HTERT RPE-1 (cell line): ENCODE data around the gene SLC22A17.
"Not testable (repeated sequence)": the region's sequence is repeated elsewhere in the genome, so short reads cannot be mapped to it uniquely, and the experiment has no call there.

ENCODE experiments used
- in situ Hi-C: fragments of 300-500 bp; cut with MboI; formaldehyde crosslinking; loops from 4 replicates; pipeline ENCODE4 v1.14.3; 2020; ENCODE audit warnings: low sequenced_read_pairs

Gene SLC22A17

GRCh38 chr14:23346693-23347405 lies 5.8 kb downstream of the SLC22A17 start:
- in situ Hi-C loops: no loop called here

DNA sequence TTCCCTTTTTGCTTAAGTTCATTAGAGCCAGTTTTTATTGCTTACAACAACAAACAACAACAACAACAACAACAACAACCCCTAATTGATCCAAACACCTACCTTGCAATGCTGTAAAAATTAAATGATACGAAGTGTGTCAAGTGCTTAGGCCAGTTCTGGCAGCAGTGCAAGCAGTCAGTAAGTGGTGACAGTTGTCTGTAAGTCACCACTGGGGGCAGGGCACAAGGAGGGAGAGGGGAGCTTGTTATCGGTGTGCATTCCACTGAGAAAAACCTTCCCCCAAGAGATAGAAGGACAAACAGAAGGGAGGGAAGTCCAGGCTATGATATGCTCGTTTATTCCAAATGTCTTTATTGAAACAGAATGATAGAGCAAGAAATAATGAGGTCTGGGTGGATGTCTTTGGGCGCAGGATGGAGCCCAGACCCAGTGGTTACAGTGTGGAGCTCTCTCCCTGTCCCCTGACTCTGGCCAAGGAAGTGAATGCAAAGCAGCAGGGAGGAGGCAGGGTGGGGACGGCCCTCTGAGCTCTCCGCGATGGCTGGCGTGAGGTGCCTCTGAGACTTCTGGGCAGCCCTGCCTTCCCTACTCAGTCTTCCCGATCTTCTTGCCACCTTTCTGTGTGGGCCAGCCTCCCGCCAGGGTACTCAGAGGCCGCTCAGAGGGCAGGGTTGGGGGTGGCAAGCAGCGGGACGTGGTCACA lies 6.5 kb downstream of the SLC22A17 start:
- in situ Hi-C loops: no loop called here

- in situ Hi-C loops: no loop called here
Observed at GRCh38 chr14:23344481-23344880, 8.2 kb downstream of the SLC22A17 start.

DNA sequence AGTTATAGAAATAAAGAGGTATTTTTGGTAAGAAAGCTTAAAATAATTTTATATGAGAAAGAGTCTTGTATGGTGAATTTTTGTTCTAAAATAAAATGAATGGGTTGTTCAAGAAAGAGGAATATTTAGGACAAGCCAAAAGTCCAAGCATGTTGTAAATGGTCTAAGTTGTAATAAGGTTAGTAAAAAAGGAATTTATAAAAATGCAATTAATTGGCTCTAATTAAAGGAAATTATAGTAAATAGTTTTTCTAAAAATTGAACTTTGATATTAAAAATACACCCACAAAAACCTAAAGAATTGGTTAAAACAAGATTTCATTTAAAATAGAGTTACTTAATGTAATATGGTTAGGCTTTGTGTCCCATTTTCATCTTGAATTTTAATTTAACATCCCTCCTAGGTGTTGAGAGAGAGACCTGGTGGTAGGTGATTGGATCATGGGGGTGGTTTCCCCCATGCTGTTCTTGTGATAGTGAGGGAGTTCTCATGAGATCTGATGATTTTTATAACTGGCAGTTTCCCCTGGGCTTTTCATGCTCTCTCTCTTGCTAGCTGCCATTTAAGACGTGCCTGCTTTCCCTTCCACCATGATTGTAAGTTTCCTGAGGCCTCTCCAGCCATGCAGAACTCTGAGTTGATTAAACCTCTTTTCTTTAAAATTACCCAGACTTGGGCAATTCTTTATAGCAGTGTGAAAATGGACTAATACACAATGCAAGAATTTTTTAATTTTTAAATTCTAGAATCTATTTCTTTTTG lies 13.0 kb downstream of the SLC22A17 start:
- in situ Hi-C loops: no loop called here

DNA sequence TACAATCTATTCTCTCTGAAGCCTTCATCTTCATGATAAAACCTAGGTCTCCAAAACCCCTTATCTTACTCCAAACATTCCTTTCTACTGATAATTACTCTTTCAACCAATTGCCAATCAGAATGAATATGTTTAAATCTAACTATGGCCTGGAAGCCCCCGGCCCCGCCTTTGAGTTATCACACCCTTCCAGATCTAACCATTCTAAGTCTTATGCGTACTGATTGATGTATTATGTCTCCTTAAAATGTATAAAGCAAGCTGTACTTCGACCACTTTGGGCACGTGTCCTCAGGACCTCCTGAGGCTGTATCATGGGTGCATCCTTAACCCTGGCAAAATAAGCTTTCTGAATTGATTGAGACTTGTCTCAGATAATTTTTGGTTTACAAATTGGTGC lies 17.1 kb downstream of the SLC22A17 start:
- in situ Hi-C loops: no loop called here

- in situ Hi-C loops: no loop called here
Observed at GRCh38 chr14:23327947-23328744, 24.5 kb downstream of the SLC22A17 start.

GRCh38 chr14:23326491-23327332 lies 26.0 kb downstream of the SLC22A17 start:
- in situ Hi-C loops: no loop called here

DNA sequence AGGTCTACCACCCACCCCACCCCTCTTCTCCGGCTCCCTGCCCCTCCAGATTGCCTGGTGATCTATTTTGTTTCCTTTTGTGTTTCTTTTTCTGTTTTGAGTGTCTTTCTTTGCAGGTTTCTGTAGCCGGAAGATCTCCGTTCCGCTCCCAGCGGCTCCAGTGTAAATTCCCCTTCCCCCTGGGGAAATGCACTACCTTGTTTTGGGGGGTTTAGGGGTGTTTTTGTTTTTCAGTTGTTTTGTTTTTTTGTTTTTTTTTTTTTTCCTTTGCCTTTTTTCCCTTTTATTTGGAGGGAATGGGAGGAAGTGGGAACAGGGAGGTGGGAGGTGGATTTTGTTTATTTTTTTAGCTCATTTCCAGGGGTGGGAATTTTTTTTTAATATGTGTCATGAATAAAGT lies 26.9 kb downstream of the SLC22A17 start:
- in situ Hi-C loops: not testable (repeated sequence)

- in situ Hi-C loops: no loop called here
Observed at GRCh38 chr14:23324993-23325392, 27.7 kb downstream of the SLC22A17 start.

GRCh38 chr14:23324455-23324846 lies 28.2 kb downstream of the SLC22A17 start:
- in situ Hi-C loops: no loop called here

DNA sequence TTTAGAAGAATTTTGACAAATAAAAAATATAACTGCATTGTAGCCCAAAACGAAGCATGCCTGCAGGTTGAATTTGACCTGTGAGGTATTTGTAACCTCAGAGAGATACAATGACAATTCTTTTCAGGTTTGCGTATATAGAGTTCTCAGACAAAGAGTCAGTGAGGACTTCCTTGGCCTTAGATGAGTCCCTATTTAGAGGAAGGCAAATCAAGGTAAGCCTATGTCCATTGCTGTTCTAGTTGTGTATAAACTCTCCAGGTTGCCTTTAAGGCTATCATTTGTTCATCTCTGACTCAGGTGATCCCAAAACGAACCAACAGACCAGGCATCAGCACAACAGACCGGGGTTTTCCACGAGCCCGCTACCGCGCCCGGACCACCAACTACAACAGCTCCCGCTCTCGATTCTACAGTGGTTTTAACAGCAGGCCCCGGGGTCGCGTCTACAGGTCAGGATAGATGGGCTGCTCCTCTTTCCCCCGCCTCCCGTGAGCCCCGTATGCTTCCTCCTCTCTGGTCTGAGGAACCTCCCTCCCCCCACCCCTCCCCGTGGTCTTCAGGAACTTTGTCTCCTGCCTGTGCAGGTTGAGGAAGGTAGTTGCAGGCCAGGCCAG lies 28.7 kb downstream of the SLC22A17 start:
- in situ Hi-C loops: no loop called here

DNA sequence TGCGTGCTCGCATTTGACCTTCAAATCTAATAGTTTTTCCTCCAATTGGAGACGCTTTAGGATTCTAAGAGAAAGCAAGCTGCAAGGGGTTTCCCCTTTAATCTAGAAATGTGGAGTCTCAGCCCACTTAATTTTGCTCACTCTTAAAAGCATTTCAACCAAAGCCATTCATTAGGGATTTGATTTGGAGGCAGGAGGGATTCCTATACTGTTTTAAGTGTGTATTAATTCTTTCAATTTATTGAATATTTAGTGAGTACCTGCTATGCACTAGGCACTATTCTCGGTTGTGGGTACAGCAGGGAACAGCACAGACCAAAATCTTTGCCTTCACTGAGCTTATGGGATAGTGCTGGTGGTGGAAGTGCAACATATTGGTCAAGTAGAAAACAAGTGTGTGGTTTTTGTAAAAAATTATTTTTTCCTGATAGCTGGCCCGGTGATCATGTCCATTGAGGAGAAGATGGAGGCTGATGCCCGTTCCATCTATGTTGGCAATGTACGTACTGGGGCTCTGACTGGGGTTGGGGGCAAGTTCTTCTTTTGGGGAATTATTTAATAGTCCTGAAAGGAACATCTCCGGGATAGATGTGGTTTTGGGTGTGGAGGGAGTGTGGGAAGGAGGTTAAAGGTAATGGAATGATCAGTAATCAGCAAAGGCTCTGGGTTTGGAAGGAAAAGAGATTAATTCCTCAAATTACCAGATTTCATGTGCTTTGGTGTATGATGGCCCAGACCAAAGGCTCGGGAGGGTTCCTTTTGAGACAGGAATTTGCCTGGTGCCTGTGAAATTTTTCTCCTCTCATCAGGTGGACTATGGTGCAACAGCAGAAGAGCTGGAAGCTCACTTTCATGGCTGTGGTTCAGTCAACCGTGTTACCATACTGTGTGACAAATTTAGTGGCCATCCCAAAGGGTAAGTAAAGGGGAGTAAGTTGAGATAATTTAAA lies 29.8 kb downstream of the SLC22A17 start:
- in situ Hi-C loops: no loop called here

- in situ Hi-C loops: no loop called here
Observed at GRCh38 chr14:23321572-23322547, 30.8 kb downstream of the SLC22A17 start.

DNA sequence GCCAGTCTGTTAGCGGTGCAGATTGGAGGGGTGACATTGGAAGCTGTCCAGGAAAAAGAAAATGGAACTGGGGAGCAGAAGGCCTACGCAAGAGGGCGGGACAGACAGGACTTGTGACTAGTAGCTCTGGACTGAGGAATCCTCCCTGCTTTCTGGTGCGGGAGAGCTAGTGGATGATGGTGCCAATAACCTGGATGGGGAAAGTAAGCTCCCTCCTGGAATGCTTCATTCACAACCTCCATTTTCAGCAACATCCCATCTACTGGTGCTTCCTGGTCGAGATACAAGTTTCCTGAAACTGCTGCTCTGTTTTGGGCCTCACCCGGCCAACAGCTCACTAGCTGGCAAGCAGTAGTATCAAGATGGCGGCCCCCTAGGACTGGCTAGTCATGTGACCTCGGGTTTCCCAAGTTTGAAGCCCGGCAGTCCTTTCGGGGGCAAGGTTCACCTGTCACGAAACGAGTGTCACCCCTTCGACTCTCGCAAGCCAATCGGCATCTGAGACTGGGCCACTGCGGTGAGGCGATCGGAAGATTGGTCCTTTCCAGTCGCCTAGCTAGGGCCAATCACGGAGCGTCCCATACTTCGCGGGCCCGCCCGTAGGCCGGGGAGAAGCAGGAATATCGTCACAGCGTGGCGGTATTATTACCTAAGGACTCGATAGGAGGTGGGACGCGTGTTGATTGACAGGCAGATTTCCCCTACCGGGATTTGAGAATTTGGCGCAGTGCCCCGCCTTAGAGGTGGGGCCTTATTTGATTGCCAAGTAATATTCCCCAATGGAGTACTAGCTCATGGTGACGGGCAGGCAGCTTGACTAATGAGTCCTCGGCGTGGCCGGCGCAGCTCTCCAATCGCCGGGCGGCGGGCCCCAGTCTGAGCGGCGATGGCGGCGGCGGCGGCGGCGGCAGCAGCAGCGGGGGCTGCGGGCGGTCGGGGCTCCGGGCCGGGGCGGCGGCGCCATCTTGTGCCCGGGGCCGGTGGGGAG lies 31.8 kb downstream of the SLC22A17 start, which contains the start of gene PABPN1:
TSS of gene PABPN1 (plus strand) at position 874 of the 988 bp plus-strand sequence. CDS start at position 887, 13 bp downstream.
- in situ Hi-C loops: no loop called here

GRCh38 chr14:23319746-23320583 lies 32.7 kb downstream of the SLC22A17 start:
- in situ Hi-C loops: no loop called here
